Effector CD8-positive, alpha-beta T cell (primary cell): ENCODE measurements around the gene AQP7.
"Not testable (repeated sequence)": the region's sequence is repeated elsewhere in the genome, so short reads cannot be mapped to it uniquely, and the experiment has no call there.

Experiments
- DNase-seq: peaks from one replicate; lab custom pipeline; 2025; lab: John Stamatoyannopoulos, UW

Gene AQP7

DNA sequence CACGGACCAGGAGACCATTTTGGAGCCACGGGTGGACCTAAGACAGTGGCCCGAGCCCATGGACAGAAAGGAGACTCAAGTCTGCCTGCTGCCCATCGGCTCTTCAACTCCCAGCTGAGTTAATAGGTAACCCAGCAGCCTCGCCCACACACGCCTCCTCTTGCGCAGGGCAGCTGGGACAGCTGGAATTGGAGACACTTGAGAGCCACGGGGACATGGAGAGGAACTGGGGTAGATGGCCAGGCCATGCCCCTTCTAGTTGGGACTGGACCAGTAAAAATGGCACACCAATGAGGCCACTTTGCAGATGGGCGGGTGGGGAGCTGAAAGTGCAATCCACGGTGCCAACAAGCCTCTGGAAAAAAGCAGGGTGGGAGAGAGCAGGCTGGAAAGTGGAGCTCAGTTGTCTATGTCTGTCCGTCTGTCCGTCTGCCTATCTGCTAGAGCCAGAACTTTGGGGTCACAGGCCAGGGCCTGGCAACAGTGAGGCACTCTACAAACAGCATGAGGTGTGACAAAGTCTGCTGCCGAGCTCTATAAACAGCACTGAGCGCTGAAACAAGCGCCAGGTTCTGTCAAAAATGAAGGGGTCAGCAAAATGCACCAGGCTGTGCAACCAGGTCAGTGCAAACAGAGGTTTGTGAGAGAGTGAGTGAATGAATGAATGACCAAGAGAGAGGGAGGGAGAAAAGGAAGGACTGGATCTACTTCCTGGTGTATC is 7.0 kb downstream of the AQP7 start:
- DNase-seq, result not testable (repeated sequence)

DNA sequence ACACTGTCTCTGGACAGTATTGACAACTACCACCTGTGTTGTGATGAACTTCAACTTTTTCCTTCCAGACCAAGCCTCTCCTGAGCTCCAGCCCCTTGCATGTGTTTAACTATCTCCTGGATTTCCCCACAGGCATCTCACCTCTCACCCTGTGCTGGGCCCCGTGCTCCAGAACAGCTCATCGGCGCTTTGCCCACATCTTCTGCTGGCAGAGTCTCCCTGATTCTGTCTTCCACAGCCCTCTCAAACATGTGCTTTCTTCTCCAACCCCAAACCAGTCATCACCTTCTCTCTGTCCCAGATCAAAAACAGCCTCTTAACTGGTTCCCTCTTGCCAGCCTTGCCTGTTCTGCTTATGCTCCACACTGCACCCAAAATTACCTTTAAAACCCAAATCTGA is 8.4 kb downstream of the AQP7 start:
- not testable (repeated sequence) for DNase-seq

DNA sequence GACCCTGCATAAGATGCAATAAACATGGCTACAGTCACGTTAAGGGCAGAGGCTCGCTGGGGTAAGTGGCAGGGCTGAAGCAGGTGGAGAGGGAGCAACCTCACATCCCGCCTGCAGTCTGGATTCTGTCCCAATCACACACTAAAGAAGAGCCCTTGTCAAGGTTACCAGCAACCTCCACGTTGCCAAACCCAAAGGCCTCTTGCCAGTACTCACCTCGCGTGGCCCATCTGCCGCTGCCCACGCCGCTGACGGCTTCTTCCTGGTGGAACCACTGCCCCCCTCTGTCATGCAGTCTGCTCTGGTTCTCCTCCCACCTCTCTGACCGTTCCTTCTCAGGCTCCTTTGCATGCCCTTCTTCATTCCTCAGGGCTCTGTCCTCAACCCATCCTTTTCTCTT is 8.8 kb downstream of the AQP7 start:
- no peak for DNase-seq

DNA sequence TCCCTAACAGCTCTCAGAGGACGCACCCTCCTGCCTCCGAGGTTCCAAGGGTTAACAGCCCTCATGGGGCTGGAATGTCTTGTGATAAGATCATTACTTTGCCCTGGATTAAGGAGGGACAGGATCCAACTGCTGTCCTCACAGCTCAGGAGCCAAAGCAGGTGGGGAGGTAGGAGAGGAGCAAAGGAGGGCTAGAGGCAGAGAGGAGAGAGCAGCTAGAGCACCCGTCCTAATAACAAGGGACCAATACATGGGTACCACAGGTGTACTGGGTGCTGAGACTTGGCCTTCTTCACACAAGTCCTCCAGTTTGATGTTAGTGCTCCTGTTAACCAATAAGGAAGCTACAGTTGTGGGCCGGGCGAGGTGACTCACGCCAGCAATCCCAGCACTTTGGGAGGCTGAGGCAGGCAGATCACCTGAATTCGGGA is 9.8 kb downstream of the AQP7 start:
- not testable (repeated sequence) for DNase-seq

GRCh38 chr9:33391111-33391771 is 11.1 kb downstream of the AQP7 start:
- DNase-seq, result not testable (repeated sequence)

GRCh38 chr9:33388110-33388994 is 14.0 kb downstream of the AQP7 start:
- DNase-seq, result no peak

DNA sequence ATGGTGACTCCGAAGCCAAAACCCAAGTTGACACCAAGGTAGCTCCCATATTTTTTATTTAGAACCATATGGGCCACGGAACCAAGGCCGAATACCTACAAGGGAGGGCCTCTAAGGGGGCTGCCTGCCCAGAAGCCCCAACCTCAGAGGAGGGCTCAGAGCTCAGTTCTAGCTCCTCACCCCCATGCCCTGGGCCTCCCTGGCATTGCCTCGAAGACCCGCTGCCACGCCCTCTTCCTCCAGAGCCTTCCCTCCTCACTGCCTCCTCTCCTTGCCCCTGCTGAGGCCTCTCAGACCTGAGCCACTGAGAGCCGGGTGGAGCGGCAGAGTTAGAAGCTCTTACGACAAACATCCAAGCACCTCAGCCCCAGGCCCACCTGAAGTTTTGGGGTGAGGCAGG is 15.4 kb downstream of the AQP7 start:
- not testable (repeated sequence) for DNase-seq

DNA sequence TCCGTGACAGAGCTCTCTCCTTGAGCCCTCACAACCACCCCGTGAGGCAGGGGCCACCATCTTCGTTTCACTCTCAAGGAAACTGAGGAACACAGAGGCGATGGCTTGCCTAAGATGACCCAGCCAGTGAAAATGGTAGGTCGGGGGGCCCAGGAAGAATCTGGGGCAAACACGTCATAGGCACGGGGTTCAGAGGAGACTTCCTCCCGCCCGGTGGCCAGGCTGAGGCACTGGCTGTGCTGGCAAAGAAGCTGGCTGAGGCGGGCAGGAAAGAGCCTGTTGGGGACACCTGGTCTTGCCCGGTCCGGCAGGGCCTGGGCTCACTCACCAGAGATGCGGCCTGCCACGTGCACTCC is 15.7 kb downstream of the AQP7 start:
- DNase-seq, result not testable (repeated sequence)

DNA sequence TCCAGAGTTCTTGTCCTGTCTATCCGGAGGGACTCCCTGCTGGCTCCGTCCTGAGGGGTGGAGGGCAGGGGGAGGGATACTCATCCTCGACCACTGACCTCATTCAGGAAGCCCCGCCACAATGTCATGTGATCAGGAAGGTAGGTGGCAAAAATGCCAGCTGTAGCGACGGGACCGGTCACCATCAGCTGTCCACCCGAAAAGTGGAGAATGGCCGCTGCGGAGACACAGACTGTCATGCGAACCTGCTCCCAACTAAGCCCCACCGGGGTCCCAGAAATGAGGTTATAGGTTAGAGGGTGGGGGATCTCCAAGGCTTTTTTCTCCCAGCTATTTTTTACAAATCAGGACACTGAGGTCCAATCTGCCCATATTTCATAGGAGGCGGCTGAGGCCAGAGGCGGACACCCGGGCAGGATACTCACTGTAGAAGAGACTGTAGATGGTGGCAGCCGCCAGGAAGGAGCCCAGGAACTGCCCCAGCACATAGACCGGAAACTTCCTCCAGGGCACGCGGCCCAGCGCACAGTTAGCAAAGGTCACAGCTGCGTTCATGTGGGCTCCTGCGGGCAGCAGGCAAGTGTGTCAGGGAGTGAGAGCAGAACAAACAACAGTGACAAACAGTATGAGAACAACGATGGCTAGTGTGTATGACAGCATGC is 16.3 kb downstream of the AQP7 start:
- DNase-seq, result not testable (repeated sequence)

- DNase-seq, result not testable (repeated sequence)
These were observed 16.8 kb downstream of the AQP7 start for GRCh38 chr9:33385536-33385935.

- DNase-seq, result not testable (repeated sequence)
These were observed 19.0 kb downstream of the AQP7 start for GRCh38 chr9:33383396-33383795.

- DNase-seq, result not testable (repeated sequence)
These were observed 20.0 kb downstream of the AQP7 start for GRCh38 chr9:33382397-33382796.

GRCh38 chr9:33381231-33381791 is 21.1 kb downstream of the AQP7 start:
- no peak for DNase-seq

GRCh38 chr9:33380390-33381094 is 21.8 kb downstream of the AQP7 start:
- no peak for DNase-seq

- DNase-seq, result no peak
These were observed 22.5 kb downstream of the AQP7 start for GRCh38 chr9:33379666-33380389.

GRCh38 chr9:33378121-33378795 is 24.1 kb downstream of the AQP7 start:
- DNase-seq, result no peak

DNA sequence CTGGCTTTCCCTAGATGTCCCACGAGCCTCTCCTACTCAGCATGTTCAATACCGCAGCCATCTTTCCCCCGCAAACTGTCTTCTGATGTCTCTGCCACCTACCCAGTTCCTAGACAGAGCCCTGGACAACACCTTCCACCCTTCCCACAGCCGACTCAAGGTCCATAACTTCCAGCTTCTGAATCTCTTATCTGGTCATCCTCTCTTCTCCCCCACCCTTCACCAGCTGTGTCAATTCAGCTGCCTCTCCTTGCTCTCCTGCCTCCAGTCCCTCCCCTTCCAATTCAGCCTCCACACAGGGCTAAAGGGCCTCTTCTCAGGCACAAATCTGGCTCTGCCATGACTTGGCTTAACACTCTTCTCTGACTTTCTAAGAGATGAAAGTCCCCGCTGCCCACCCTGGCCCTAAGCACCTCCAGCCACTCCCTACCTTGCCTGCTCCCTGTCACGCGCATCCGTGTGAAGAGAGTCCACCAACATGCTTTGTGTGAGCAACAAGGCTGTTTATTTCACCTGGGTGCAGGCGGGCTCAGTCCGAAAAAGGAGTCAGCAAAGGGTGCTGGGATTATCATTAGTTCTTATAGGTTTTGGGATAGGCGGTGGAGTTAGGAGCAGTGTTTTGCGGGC is 25.2 kb downstream of the AQP7 start:
- DNase-seq, result no peak

DNA sequence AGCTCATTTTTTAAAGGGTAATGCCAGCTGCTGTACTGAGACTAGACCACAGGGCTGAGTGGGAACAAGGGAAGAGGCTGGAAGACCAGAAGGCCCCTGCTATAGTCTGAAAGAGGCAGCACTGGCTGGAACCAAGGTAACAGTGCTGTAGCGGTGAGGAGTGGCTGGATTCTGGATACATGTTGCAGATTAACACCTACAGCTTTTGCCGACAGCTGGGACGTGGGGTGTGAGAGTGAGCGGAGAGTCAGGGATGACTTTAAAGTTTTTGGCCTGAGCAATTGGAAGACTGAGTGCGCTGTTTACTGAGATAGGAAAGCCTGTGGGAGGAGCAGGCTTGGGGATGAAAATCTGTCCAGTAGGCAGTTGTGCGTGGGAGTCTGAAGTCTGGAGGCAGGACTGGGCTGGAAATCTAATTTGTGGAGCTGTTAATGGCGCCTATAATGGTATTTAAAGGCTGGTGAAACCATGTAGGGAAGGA is 26.5 kb downstream of the AQP7 start:
- DNase-seq, result no peak

DNA sequence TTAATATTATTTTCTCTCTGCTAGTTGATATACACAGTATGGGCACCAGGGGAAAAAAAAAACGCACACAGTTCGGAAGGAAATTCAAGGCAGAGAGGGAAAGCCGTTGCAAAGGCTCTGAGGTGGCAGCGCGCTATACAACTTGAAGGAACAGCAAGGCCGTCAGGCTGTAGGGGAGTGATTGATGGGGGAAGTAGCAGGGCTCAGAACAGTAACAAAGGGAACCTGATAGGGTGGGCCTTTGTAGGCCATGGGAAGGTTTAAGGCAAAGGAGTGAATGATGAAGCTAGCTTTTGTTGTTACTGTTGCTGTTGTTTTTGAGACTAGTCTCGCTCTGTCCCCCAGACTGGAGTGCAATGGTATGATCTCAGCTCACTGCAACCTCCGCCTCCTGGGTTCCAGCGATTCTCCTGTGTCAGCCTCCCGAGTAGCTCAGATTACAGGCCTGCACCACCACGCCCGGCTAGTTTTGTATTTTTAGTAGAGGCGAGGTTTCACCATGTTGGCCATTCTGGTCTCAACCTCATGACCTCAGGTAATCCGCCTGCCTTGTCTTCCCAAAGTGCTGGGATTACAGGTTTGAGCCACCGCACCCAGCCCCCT is 27.0 kb downstream of the AQP7 start:
- no peak for DNase-seq
